Measurements from ENCODE around the gene TMPRSS9. TPM values are rescaled to one million over a fixed set of nuclear protein-coding genes. Genes with fewer than 3 reads are reported as not detected.

TMPRSS9 gene
- total RNA-seq, 1 donor from 2014 or later = not detected

- ATAC-seq (ENCODE audit: low read depth) = no peak
- ChIA-PET POLR2A (interaction anchor here (0.6 to 0.7 kb wide), 2 partner anchors 11 to 38 kb away, joined by 3 read pairs; no protein-coding TSS in a partner anchor), CTCF (interaction anchor here (1.4 kb wide), 1 partner anchor 96 kb away, joined by 3 read pairs; no protein-coding TSS in a partner anchor)
- DNase-seq = no peak
- no peaks in the 10 kb centered on the region for H3K9me3 Mint-ChIP-seq
- TF ChIP-seq, protein P1, sequence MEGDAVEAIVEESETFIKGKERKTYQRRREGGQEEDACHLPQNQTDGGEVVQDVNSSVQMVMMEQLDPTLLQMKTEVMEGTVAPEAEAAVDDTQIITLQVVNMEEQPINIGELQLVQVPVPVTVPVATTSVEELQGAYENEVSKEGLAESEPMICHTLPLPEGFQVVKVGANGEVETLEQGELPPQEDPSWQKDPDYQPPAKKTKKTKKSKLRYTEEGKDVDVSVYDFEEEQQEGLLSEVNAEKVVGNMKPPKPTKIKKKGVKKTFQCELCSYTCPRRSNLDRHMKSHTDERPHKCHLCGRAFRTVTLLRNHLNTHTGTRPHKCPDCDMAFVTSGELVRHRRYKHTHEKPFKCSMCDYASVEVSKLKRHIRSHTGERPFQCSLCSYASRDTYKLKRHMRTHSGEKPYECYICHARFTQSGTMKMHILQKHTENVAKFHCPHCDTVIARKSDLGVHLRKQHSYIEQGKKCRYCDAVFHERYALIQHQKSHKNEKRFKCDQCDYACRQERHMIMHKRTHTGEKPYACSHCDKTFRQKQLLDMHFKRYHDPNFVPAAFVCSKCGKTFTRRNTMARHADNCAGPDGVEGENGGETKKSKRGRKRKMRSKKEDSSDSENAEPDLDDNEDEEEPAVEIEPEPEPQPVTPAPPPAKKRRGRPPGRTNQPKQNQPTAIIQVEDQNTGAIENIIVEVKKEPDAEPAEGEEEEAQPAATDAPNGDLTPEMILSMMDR (IDR thresholded peaks at IDR 0.05) = no peak
- no peak overlapping the region for H3K4me3 Mint-ChIP-seq
- no peak overlapping the region for H3K27ac Mint-ChIP-seq
- peaks cover 13% of the 10 kb centered on the region for H3K36me3 Mint-ChIP-seq (ENCODE audit: low read depth)
- intact Hi-C loops (cut with micrococcal nuclease) = no loop called here
- H3K27me3 Mint-ChIP-seq = no peaks in the 10 kb centered on the region
- H3K4me1 Mint-ChIP-seq = no peaks in the 10 kb centered on the region
Observed at GRCh38 chr19:2354670-2355069, 5.4 kb upstream of the TMPRSS9 start.

- no peak for ATAC-seq (ENCODE audit: low read depth)
- DNase-seq = no peak
- H3K27me3 Mint-ChIP-seq = peaks cover under 1% of the 10 kb centered on the region
- no peak overlapping the region for H3K27ac Mint-ChIP-seq
- ChIA-PET CTCF (interaction anchor here (1.4 kb wide), 1 partner anchor 97 kb away, joined by 3 read pairs; no protein-coding TSS in a partner anchor), POLR2A (no interaction called here)
- H3K4me1 Mint-ChIP-seq = peaks cover 1% of the 10 kb centered on the region
- intact Hi-C loops (cut with micrococcal nuclease) = no loop called here
- H3K4me3 Mint-ChIP-seq = no peak overlapping the region
- H3K9me3 Mint-ChIP-seq = no peaks in the 10 kb centered on the region
- TF ChIP-seq, protein P1 (IDR thresholded peaks at IDR 0.05) = no peak
- H3K36me3 Mint-ChIP-seq (ENCODE audit: low read depth) = peaks cover 13% of the 10 kb centered on the region
Observed at GRCh38 chr19:2355168-2356035, 4.7 kb upstream of the TMPRSS9 start.

- peaks cover 4% of the 10 kb centered on the region for H3K4me1 Mint-ChIP-seq
- ChIA-PET CTCF (no interaction called here), POLR2A (interaction anchor here (0.6 kb wide), 1 partner anchor 393 kb away, joined by 8 read pairs; no protein-coding TSS in a partner anchor)
- H3K27ac Mint-ChIP-seq = no peak overlapping the region
- peaks cover 4% of the 10 kb centered on the region for H3K27me3 Mint-ChIP-seq
- intact Hi-C loops (cut with micrococcal nuclease) = no loop called here
- DNase-seq (no peak), ATAC-seq (ENCODE audit: low read depth) (no peak)
- TF ChIP-seq, protein P1 (IDR thresholded peaks at IDR 0.05) = no peak
- H3K36me3 Mint-ChIP-seq (ENCODE audit: low read depth) = peaks cover 13% of the 10 kb centered on the region
- no peaks in the 10 kb centered on the region for H3K9me3 Mint-ChIP-seq
- H3K4me3 Mint-ChIP-seq = no peak overlapping the region
Observed at GRCh38 chr19:2356036-2356646, 3.9 kb upstream of the TMPRSS9 start.

DNA sequence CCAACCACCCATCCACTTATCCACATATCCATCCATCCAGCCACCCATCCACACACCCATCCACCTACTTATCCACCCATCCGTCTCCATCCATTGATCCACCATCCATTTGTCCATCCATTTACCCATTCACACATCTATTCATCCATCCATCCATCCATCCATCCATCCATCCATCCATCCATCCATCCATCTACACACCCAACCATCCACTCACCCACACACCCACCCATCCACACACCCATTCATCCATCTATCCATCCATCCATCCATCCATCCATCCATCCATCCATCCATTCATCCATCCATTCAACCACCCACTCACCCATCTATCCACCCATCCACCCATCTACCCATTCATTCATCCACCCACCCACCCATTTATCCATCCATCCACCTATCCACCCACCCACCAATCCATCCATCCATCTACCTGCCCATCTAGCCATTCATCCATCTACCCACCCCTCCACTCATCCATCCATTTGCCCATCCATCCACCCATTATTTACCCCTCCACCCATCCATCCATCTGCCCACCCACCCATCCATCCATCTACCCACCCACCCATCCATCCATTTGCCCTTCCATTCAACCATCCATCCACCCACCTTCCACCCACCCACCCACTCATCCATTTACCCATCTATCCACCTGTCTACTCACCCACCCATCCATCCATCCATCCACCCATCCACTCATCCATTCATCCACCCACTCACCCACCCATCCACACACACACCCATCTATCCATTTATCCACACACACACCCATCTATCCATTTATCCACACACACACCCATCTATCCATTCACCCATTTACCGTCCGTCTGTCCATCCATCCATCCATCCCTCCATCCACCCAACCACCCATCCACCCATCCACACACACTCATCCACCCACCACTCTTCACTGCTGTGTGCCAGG, 2.5 kb upstream of the TMPRSS9 start:
- no peak overlapping the region for H3K4me3 Mint-ChIP-seq
- H3K4me1 Mint-ChIP-seq = peaks cover 4% of the 10 kb centered on the region
- ChIA-PET POLR2A (no interaction called here), CTCF (no interaction called here)
- TF ChIP-seq, protein P1 (IDR thresholded peaks at IDR 0.05) = no peak
- H3K36me3 Mint-ChIP-seq (ENCODE audit: low read depth) = peaks cover 9% of the 10 kb centered on the region
- peaks cover 4% of the 10 kb centered on the region for H3K27me3 Mint-ChIP-seq
- H3K27ac Mint-ChIP-seq = no peak overlapping the region
- H3K9me3 Mint-ChIP-seq = no peaks in the 10 kb centered on the region
- ATAC-seq (ENCODE audit: low read depth) (no peak), DNase-seq (no peak)
- intact Hi-C loops (cut with micrococcal nuclease) = no loop called here

Data from activated B cell treated with CpG ODN at 0.5 μM for 24 hours (primary cell).